Measurements from ENCODE around the gene ST8SIA6. TPM values are rescaled to one million over a fixed set of nuclear protein-coding genes. Genes with fewer than 3 reads are reported as not detected.

The ST8SIA6 gene
- total and polyA plus RNA-seq, 9 of the 15 experiments (the other 6 are each of a cell fraction or from before 2014, with no cell fraction given) = 0.69 to 6.7 (median 5.0) TPM

DNA sequence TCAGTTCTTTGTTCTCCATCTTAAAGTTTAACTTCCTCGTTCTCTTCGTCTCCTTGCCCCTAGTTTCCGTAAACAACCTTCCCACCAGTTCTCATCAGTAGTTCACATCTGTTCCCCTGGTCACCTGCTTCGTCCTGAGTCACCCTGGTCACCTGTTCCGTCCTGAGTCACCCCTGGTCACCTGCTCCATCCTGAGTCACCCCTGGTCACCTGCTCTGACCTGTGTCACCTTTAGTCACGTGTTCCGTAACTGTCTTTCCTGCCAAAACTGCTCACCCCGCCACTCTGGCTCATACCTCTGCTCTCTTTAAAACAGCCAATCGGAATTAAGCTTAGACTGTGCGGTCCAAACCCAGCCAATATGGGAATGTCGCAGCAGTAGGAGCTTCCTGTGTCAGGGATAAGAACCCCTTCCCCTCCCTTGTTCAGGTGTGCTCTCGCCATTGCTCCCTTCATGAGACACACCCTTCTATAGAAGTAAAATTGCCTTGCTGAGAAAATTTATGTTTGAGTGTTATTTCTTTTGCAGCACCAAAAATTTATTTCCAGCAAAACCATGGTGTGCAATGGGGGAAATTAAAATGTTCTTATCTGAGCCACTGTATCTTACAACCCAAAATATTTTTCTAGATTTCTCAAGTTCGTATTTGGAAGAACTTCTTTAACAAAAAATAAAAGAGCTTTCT lies 114.1 kb downstream of the ST8SIA6 start:
- H3K9me3 ChIP-seq (replicated peaks; ENCODE audit: control insufficient read depth, insufficient read depth, low read depth, low read length) = peaks cover 17% of the 10 kb centered on the region
- in situ Hi-C loops (cut with MboI) (no loop called here), intact Hi-C loops (cut with micrococcal nuclease) (no loop called here)
- ATAC-seq (no peak), DNase-seq (ENCODE audit: extremely low read depth in 1 of 4, low spot score in 3 of 4) (no peak), FAIRE-seq (no peak)
- BruUV-seq (replicated peaks) = no TSS peak
- H3K4me1 ChIP-seq (replicated peaks in 1 of 2; ENCODE audit: control insufficient read depth in 2 of 2, insufficient read depth in 2 of 2, low read length in 2 of 2) = no peaks in the 10 kb centered on the region
- POLR2A ChIA-PET = no interaction called here
- no peak overlapping the region for H3K27ac ChIP-seq (ENCODE audit: extremely low read depth, low read depth, low read length)
- H3K9ac ChIP-seq (ENCODE audit: insufficient read depth in 1 of 2, low read depth in 2 of 2, low read length in 2 of 2) = no peak overlapping the region
- H3K79me2 ChIP-seq (ENCODE audit: control insufficient read depth, insufficient read depth, low read length) = no peaks in the 10 kb centered on the region
- no peak overlapping the region for H2AFZ ChIP-seq (ENCODE audit: low read depth, low read length)
- no peaks in the 10 kb centered on the region for H3K27me3 ChIP-seq (ENCODE audit: control insufficient read depth in 2 of 2, insufficient read depth in 2 of 2, low read length in 2 of 2)
- CTCF ChIA-PET (ENCODE audit: low intra/inter-chr PET ratio) = no interaction called here
- no peaks in the 10 kb centered on the region for H3K36me3 ChIP-seq (ENCODE audit: control insufficient read depth, insufficient read depth, low read length)
- no peak overlapping the region for H3K4me2 ChIP-seq (ENCODE audit: insufficient read depth, low read length)
- no peaks in the 10 kb centered on the region for H4K20me1 ChIP-seq (replicated peaks; ENCODE audit: control insufficient read depth, insufficient read depth, low read length)
- no peak overlapping the region for H3K4me3 ChIP-seq
- H3K9me1 ChIP-seq (ENCODE audit: control insufficient read depth, insufficient read depth, low read length) = no peaks in the 10 kb centered on the region
- WGBS (ENCODE audit: insufficient coverage, low coverage, missing lambda C conversion rate) = 65% methylated on average over 13 of the region's 13 CpGs
- TF ChIP-seq NBN (IDR thresholded peaks at IDR 0.05; ENCODE audit: low read depth) (no peak), KDM2B (CRISPR knock-in tag; IDR thresholded peaks at IDR 0.05) (no peak), RFX5 (IDR thresholded peaks at IDR 0.05; ENCODE audit: low read depth, low read length) (no peak), CC2D1A (IDR thresholded peaks at IDR 0.05) (0 out of 2 replicates have a peak, but pooled peaks have one; percentile 48), PYGO2 (tag; IDR thresholded peaks at IDR 0.05) (no peak), RBFOX2 (IDR thresholded peaks at IDR 0.05; ENCODE audit: low read depth, low read length) (no peak), TRIM28 (IDR thresholded peaks at IDR 0.05) (peak; percentile 82), NELFE (IDR thresholded peaks at IDR 0.05; ENCODE audit: insufficient read depth, insufficient read length) (no peak), USF2 (CRISPR knock-in tag; IDR thresholded peaks at IDR 0.05) (no peak), CBX3 (IDR thresholded peaks at IDR 0.05; ENCODE audit: borderline replicate concordance in 1 of 2, low read length in 2 of 2) (peak in 1 of 2 experiments; percentile 75; a peak in 1 of 3 replicates)
- TF ChIP-seq, protein P1, sequence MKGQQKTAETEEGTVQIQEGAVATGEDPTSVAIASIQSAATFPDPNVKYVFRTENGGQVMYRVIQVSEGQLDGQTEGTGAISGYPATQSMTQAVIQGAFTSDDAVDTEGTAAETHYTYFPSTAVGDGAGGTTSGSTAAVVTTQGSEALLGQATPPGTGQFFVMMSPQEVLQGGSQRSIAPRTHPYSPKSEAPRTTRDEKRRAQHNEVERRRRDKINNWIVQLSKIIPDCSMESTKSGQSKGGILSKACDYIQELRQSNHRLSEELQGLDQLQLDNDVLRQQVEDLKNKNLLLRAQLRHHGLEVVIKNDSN (CRISPR knock-in tag; IDR thresholded peaks at IDR 0.05) = peak; percentile 62; the same call in 1 of the 2 replicates
- TF ChIP-seq, protein P2, sequence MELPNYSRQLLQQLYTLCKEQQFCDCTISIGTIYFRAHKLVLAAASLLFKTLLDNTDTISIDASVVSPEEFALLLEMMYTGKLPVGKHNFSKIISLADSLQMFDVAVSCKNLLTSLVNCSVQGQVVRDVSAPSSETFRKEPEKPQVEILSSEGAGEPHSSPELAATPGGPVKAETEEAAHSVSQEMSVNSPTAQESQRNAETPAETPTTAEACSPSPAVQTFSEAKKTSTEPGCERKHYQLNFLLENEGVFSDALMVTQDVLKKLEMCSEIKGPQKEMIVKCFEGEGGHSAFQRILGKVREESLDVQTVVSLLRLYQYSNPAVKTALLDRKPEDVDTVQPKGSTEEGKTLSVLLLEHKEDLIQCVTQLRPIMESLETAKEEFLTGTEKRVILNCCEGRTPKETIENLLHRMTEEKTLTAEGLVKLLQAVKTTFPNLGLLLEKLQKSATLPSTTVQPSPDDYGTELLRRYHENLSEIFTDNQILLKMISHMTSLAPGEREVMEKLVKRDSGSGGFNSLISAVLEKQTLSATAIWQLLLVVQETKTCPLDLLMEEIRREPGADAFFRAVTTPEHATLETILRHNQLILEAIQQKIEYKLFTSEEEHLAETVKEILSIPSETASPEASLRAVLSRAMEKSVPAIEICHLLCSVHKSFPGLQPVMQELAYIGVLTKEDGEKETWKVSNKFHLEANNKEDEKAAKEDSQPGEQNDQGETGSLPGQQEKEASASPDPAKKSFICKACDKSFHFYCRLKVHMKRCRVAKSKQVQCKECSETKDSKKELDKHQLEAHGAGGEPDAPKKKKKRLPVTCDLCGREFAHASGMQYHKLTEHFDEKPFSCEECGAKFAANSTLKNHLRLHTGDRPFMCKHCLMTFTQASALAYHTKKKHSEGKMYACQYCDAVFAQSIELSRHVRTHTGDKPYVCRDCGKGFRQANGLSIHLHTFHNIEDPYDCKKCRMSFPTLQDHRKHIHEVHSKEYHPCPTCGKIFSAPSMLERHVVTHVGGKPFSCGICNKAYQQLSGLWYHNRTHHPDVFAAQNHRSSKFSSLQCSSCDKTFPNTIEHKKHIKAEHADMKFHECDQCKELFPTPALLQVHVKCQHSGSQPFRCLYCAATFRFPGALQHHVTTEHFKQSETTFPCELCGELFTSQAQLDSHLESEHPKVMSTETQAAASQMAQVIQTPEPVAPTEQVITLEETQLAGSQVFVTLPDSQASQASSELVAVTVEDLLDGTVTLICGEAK (IDR thresholded peaks at IDR 0.05) = no peak
- TF ChIP-seq, protein P2 (CRISPR knock-in tag; IDR thresholded peaks at IDR 0.05) = no peak

Data from K562 (cell line).